Right kidney (tissue), 1 donor: ENCODE results near the gene SLC25A11.

ENCODE experiments used
- DNase-seq: peaks from one replicate; pipeline ENCODE4 v3.0.0-alpha.2; 2016

The SLC25A11 gene

GRCh38 chr17:4896332-4897197 is 43.3 kb downstream of the SLC25A11 start:
- no peak for DNase-seq

GRCh38 chr17:4895657-4896331 is 44.1 kb downstream of the SLC25A11 start:
- DNase-seq, result no peak

GRCh38 chr17:4895121-4895520 is 44.7 kb downstream of the SLC25A11 start:
- no peak for DNase-seq

GRCh38 chr17:4893721-4894560 is 45.9 kb downstream of the SLC25A11 start:
- no peak for DNase-seq

GRCh38 chr17:4893272-4893671 is 46.6 kb downstream of the SLC25A11 start:
- no peak for DNase-seq

GRCh38 chr17:4892499-4893221 is 47.2 kb downstream of the SLC25A11 start:
- peak; percentile 55 for DNase-seq

- DNase-seq, result no peak
These were observed 48.1 kb downstream of the SLC25A11 start for GRCh38 chr17:4891411-4892410.

GRCh38 chr17:4887581-4887980 is 52.3 kb downstream of the SLC25A11 start:
- DNase-seq, result no peak
